Activated CD8-positive, alpha-beta T cell treated with anti-CD3 and anti-CD28 coated beads, Interleukin-2, amount 10 ng/mL, durations not matched to agents 7 days and 5 days (primary cell): Measurements from ENCODE around the gene LRCOL1. TPM values are rescaled to one million over a fixed set of nuclear protein-coding genes. Genes with fewer than 3 reads are reported as not detected.
A peak's percentile ranks its signal among the peaks of the same experiment; 100 is the strongest.
"Not testable (repeated sequence)": the region's sequence is repeated elsewhere in the genome, so short reads cannot be mapped to it uniquely, and the experiment has no call there.

ENCODE experiments used
- ATAC-seq: fragments of 150-1000 bp; cut with Tn5 transposase; one replicate; pipeline ENCODE4 v1.10.0; 2021; ENCODE audit warnings: moderate library complexity
- CTCF ChIA-PET: fragments of 350-600 bp; sonication (Branson Sonifier 250); formaldehyde crosslinking; loops from one replicate; lab custom pipeline; 2021; ENCODE audit warnings: antibody characterized with exemption; lab: Charles Lee
- POLR2A ChIA-PET: fragments of 350-600 bp; sonication (Branson Sonifier 250); formaldehyde crosslinking; loops from one replicate; lab custom pipeline; 2021; ENCODE audit warnings: antibody characterized with exemption; lab: Charles Lee
- DNase-seq: peaks from one replicate; pipeline ENCODE4 v3.0.0-alpha.2; 2020
- H3K27ac Mint-ChIP-seq: one replicate; pipeline ENCODE4 v1.8.0; 2021; ENCODE audit warnings: mild to moderate bottlenecking, mixed read lengths
- H3K27me3 Mint-ChIP-seq: one replicate; pipeline ENCODE4 v1.8.0; 2021; ENCODE audit warnings: low read depth, mixed read lengths
- H3K36me3 Mint-ChIP-seq: one replicate; pipeline ENCODE4 v1.8.0; 2021; ENCODE audit warnings: low read depth, mixed read lengths
- H3K4me1 Mint-ChIP-seq: one replicate; pipeline ENCODE4 v1.8.0; 2021; ENCODE audit warnings: low read depth, mixed read lengths
- H3K4me3 Mint-ChIP-seq: one replicate; pipeline ENCODE4 v1.8.0; 2021; ENCODE audit warnings: mild to moderate bottlenecking, mixed read lengths
- H3K9me3 Mint-ChIP-seq: one replicate; pipeline ENCODE4 v1.8.0; 2022; ENCODE audit warnings: mixed read lengths; ENCODE audit not compliant: insufficient read depth
- total RNA-seq, 2 experiments: library from RNA; stranded (reverse); gene quantifications; one replicate each; pipeline ENCODE4 v1.2.3, GENCODE V29; 2021

Gene LRCOL1
- total RNA-seq, 2 experiments from 2014 or later = not detected

GRCh38 chr12:132603240-132604150, 6.9 kb downstream of the LRCOL1 start:
- H3K4me1 Mint-ChIP-seq = peaks cover 24% of the 10 kb centered on the region
- no peaks in the 10 kb centered on the region for H3K36me3 Mint-ChIP-seq
- H3K9me3 Mint-ChIP-seq = no peaks in the 10 kb centered on the region
- ATAC-seq = no peak
- no peak for DNase-seq
- CTCF ChIA-PET = interaction anchor here (0.9 kb wide), 1 partner anchor 11 kb away, joined by 3 read pairs; no protein-coding TSS in a partner anchor
- POLR2A ChIA-PET = no interaction called here
- H3K4me3 Mint-ChIP-seq = no peak overlapping the region
- H3K27me3 Mint-ChIP-seq = peaks cover 53% of the 10 kb centered on the region
- H3K27ac Mint-ChIP-seq = no peak overlapping the region

GRCh38 chr12:132602572-132603239, 7.7 kb downstream of the LRCOL1 start:
- no peak for ATAC-seq
- no peak for DNase-seq
- peaks cover 21% of the 10 kb centered on the region for H3K4me1 Mint-ChIP-seq
- no peaks in the 10 kb centered on the region for H3K36me3 Mint-ChIP-seq
- H3K27ac Mint-ChIP-seq = no peak overlapping the region
- no peak overlapping the region for H3K4me3 Mint-ChIP-seq
- ChIA-PET POLR2A (no interaction called here), CTCF (interaction anchor here (0.9 kb wide), 1 partner anchor 12 kb away, joined by 3 read pairs; no protein-coding TSS in a partner anchor)
- H3K9me3 Mint-ChIP-seq = no peaks in the 10 kb centered on the region
- H3K27me3 Mint-ChIP-seq = peaks cover 48% of the 10 kb centered on the region

- DNase-seq (no peak), ATAC-seq (no peak)
- H3K4me3 Mint-ChIP-seq = peak overlapping the region; percentile 68
- no peaks in the 10 kb centered on the region for H3K36me3 Mint-ChIP-seq
- no peaks in the 10 kb centered on the region for H3K9me3 Mint-ChIP-seq
- POLR2A ChIA-PET = no interaction called here
- peaks cover 24% of the 10 kb centered on the region for H3K4me1 Mint-ChIP-seq
- peaks cover 48% of the 10 kb centered on the region for H3K27me3 Mint-ChIP-seq
- CTCF ChIA-PET = no interaction called here
- peak overlapping the region; percentile 28 for H3K27ac Mint-ChIP-seq
Observed at GRCh38 chr12:132601171-132601883, 9.1 kb downstream of the LRCOL1 start.

GRCh38 chr12:132600048-132601032, 10.0 kb downstream of the LRCOL1 start:
- POLR2A ChIA-PET = no interaction called here
- CTCF ChIA-PET = interaction anchor here (1.1 to 1.9 kb wide), 3 partner anchors 14 to 39 kb away, joined by 3 to 14 read pairs (median 3); no protein-coding TSS in a partner anchor
- Mint-ChIP-seq H3K9me3 (no peaks in the 10 kb centered on the region), H3K27ac (no peak overlapping the region), H3K36me3 (no peaks in the 10 kb centered on the region), H3K27me3 (peaks cover 48% of the 10 kb centered on the region), H3K4me1 (peaks cover 24% of the 10 kb centered on the region), H3K4me3 (peak overlapping the region; percentile 68)
- peak; percentile 54 for DNase-seq
- ATAC-seq = peak; percentile 75

GRCh38 chr12:132599502-132599901, 10.9 kb downstream of the LRCOL1 start:
- H3K9me3 Mint-ChIP-seq, DNase-seq, H3K4me3 Mint-ChIP-seq, ATAC-seq, H3K27ac Mint-ChIP-seq, H3K36me3 Mint-ChIP-seq, POLR2A ChIA-PET: not testable (repeated sequence)
- CTCF ChIA-PET = interaction anchor here (1.1 to 1.9 kb wide), 3 partner anchors 15 to 39 kb away, joined by 3 to 14 read pairs (median 3); no protein-coding TSS in a partner anchor
- Mint-ChIP-seq H3K4me1 (peaks cover 24% of the 10 kb centered on the region), H3K27me3 (peaks cover 44% of the 10 kb centered on the region)

- H3K36me3 Mint-ChIP-seq = no peaks in the 10 kb centered on the region
- ChIA-PET POLR2A (interaction anchor here (0.6 kb wide), 1 partner anchor 157 kb away, joined by 3 read pairs; no protein-coding TSS in a partner anchor), CTCF (no interaction called here)
- ATAC-seq = peak; percentile 44
- peak; percentile 54 for DNase-seq
- peaks cover 24% of the 10 kb centered on the region for H3K4me1 Mint-ChIP-seq
- peak overlapping the region; percentile 23 for H3K27ac Mint-ChIP-seq
- H3K27me3 Mint-ChIP-seq = peaks cover 36% of the 10 kb centered on the region
- H3K4me3 Mint-ChIP-seq = peak overlapping the region; percentile 65
- H3K9me3 Mint-ChIP-seq = no peaks in the 10 kb centered on the region
Observed at GRCh38 chr12:132597333-132598316, 12.8 kb downstream of the LRCOL1 start.

- Mint-ChIP-seq H3K9me3 (no peaks in the 10 kb centered on the region), H3K4me3 (no peak overlapping the region), H3K4me1 (peaks cover 23% of the 10 kb centered on the region), H3K27me3 (peaks cover 24% of the 10 kb centered on the region), H3K27ac (no peak overlapping the region), H3K36me3 (no peaks in the 10 kb centered on the region)
- ChIA-PET CTCF (interaction anchor here (1.3 kb wide), 1 partner anchor 19 kb away, joined by 3 read pairs; no protein-coding TSS in a partner anchor), POLR2A (no interaction called here)
- no peak for DNase-seq
- no peak for ATAC-seq
Observed at GRCh38 chr12:132596016-132596415, 14.4 kb downstream of the LRCOL1 start.

- Mint-ChIP-seq H3K27me3 (peaks cover 21% of the 10 kb centered on the region), H3K4me3 (no peak overlapping the region), H3K4me1 (peaks cover 16% of the 10 kb centered on the region), H3K36me3 (no peaks in the 10 kb centered on the region), H3K27ac (no peak overlapping the region), H3K9me3 (no peaks in the 10 kb centered on the region)
- ATAC-seq (no peak), DNase-seq (no peak)
- ChIA-PET CTCF (interaction anchor here (1.1 to 1.3 kb wide), 3 partner anchors 20 to 180 kb away, joined by 3 to 5 read pairs (median 4); no protein-coding TSS in a partner anchor), POLR2A (no interaction called here)
Observed at GRCh38 chr12:132595183-132595582, 15.2 kb downstream of the LRCOL1 start.

GRCh38 chr12:132593938-132594358, 16.4 kb downstream of the LRCOL1 start:
- Mint-ChIP-seq H3K27ac (no peak overlapping the region), H3K9me3 (no peaks in the 10 kb centered on the region), H3K4me3 (no peak overlapping the region), H3K27me3 (peaks cover 12% of the 10 kb centered on the region), H3K36me3 (no peaks in the 10 kb centered on the region), H3K4me1 (peaks cover 12% of the 10 kb centered on the region)
- ChIA-PET POLR2A (no interaction called here), CTCF (interaction anchor here (1.1 kb wide), 1 partner anchor 179 kb away, joined by 4 read pairs; no protein-coding TSS in a partner anchor)
- DNase-seq = peak; percentile 35
- ATAC-seq = peak; percentile 69

- ATAC-seq = no peak
- ChIA-PET CTCF (no interaction called here), POLR2A (no interaction called here)
- Mint-ChIP-seq H3K27me3 (peaks cover 8% of the 10 kb centered on the region), H3K4me1 (peaks cover 8% of the 10 kb centered on the region), H3K9me3 (no peaks in the 10 kb centered on the region), H3K36me3 (no peaks in the 10 kb centered on the region), H3K4me3 (no peak overlapping the region), H3K27ac (no peak overlapping the region)
- no peak for DNase-seq
Observed at GRCh38 chr12:132593521-132593920, 16.9 kb downstream of the LRCOL1 start.
